GM19035 (cell line): ENCODE measurements around the gene URM1.
"Not testable (repeated sequence)": the region's sequence is repeated elsewhere in the genome, so short reads cannot be mapped to it uniquely, and the experiment has no call there.

Experiments
- ATAC-seq: cut with Tn5 transposase; IDR thresholded peaks from one replicate; pipeline ENCODE4 v1.9.1; 2021; ENCODE audit not compliant: unreplicated experiment

Gene URM1

GRCh38 chr9:128406848-128407391 lies 35.7 kb downstream of the URM1 start:
- no peak for ATAC-seq

DNA sequence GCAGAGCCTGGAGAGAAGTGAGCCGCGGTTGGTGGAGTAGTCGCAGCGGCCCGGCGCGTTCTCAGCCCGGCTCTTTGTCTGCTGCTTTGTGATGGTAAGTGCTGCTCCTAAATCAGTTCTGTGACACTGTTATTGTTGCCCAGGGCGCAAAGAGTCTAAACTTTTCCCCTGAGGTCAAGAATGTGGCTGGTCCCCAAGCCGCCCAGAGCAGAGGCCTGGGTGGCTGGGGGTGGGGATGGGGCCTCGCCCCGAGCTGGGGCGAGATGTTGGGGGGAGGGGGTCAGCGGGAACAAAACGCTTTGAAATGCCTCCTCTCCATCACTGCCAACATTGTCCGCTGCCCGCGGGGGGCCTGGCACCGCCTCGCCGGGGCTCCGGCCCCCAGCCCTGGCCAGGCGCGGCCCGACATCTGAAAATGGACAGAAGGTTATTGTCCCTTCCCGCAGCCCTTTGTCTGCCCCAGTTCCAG lies 37.8 kb downstream of the URM1 start:
- no peak for ATAC-seq

DNA sequence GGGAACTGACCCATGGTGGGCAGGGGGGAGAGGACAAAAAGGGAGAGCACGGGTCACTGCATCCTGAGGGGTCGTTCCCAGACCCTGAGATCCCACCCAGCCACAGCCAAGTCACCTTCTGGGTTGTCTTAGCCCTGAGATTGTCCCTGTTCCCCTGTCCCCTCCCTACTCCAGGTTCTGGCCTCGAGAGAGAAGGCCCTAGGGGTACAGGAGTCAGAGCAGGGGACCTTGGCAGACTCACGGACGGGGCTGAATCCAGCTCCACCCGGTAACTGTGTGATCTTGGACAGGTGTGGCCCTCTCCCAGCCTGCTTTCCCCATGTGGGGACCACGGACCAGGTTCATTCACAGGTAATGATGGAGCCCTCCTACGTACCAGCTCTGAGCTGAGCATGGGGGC lies 38.3 kb downstream of the URM1 start:
- no peak for ATAC-seq

- ATAC-seq: no peak
These were observed 38.8 kb downstream of the URM1 start for GRCh38 chr9:128409978-128410377.

DNA sequence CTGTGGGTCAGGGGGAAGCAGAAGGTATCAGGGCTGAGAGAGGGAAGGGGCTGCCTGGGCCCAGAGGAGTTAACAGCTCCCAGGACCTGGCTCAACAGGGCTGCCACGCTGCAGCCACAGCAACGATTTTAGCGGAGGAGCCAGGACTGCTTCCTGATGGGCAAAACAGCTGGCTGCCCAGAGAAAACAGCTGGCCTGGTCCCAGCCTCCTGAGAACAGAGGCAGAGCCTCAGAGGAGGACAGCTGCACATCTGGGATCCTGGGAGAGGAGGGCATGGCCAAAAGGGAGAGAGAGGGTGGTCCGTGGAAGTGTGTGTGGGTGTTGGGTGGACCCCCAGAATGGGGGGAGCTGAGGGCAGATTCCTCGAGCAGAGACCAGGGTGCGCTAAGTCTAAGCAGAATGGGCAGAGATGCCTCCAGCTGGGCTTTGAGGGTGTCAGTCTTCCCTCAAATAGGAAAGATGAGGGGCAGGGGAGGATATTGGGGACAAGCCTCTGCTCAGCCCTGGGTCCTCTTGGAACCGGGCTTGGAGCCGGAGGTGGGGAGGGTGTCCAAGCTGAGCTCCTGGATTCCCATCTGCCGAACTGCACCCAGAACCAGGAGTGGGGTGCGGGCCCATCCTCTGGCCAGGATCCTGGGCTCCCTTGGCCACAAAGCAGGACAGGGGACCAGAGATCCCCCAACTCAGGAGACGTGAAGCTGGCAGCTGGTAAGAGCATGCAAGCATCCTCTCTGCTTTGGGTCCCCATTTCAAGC lies 40.4 kb downstream of the URM1 start:
- ATAC-seq: no peak

DNA sequence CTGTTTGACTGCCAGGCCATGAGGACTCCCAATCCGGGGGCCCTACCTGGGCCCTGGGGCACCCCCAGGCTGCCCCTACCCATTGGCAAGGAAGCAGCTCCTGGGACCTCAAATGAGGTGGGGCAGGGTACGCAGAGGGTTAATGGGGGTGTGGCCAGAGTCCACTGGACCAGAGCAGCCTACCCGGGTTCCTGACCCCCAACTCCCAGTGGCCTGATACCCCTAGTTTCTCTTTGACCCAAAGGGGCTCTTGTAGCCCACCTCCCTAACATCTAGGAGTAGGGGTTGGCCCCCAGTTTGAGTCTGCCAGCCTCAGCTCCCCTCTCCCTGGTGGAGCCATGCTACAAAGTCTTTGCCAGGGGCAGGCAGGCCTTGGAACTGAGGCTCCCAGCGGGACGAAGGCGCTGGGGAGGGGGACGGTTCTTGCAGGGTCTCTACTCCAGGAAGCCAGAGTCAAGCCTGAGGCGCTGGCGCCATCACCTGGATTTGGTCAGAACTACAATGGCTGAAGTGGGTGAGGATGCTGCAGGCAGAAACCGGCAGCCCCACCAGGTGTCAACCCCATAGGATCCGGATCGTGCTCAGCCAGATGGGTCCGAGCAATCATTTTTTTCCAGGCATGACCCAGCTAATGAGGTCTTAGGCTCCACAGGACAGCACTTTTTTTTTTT lies 41.1 kb downstream of the URM1 start:
- no peak for ATAC-seq

- not testable (repeated sequence) for ATAC-seq
These were observed 42.6 kb downstream of the URM1 start for GRCh38 chr9:128413728-128414127.

- ATAC-seq: no peak
These were observed 43.3 kb downstream of the URM1 start for GRCh38 chr9:128414461-128414860.

DNA sequence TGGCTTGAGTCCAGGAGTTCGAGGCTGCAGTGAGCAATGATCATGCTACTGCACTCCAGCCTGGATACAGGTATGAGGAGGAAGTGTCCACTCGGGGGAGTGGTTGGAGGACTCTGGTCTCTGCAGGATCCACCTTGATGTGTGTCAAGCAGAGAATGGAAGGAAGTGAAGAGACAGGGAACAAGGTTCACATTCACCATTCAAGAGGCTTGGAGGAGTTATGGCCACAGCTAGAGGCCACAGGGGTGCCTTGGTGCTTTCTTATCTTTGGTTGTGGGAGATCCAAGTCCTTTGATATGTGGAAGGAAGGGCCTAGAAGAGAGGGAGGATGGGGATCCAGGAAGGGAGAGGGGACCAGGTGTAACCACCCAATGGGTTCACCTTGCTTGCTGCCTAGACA lies 44.1 kb downstream of the URM1 start:
- ATAC-seq: no peak

- no peak for ATAC-seq
These were observed 44.8 kb downstream of the URM1 start for GRCh38 chr9:128416014-128416413.

DNA sequence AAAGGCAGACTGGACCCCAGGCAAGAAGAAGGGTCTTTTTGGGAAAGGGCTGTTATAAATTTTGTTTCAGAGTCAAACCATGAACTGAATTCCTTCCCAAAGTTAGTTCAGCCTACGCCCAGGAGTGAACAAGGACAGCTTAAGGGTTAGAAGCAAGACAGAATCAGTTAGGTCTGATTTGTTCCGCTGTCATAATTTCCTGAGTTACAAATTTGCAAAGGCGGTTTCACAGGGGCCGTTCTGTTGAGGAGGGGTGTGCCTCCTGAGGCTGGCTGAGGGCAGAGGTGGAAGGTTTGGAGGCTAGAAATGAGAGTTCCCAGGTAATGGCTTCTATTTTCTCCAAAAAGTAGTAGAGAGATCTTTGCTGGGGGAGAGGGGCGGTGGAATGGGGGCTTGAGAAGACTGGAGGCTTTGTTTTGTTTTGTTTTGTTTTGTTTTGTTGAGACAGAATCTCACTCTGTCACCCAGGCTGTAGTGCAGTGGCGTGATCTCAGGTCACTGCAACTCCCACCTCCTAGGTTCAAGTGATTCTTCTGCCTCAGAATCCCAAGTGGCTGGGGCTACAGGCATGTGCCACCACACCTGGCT lies 45.4 kb downstream of the URM1 start:
- ATAC-seq: no peak

GRCh38 chr9:128419061-128419925 lies 48.1 kb downstream of the URM1 start:
- no peak for ATAC-seq

- peak; percentile 70 for ATAC-seq
These were observed 49.0 kb downstream of the URM1 start for GRCh38 chr9:128420060-128420650.

GRCh38 chr9:128420651-128421481 lies 49.7 kb downstream of the URM1 start, which contains the start of gene CERCAM:
TSS of gene CERCAM (plus strand) at chr9:128420857. CDS start at chr9:128420878, 21 bp downstream.
- peak; percentile 72 for ATAC-seq

GRCh38 chr9:128421482-128421996 lies 50.4 kb downstream of the URM1 start:
- ATAC-seq: no peak

- not testable (repeated sequence) for ATAC-seq
These were observed 51.0 kb downstream of the URM1 start for GRCh38 chr9:128422022-128422782.

- ATAC-seq: no peak
These were observed 51.6 kb downstream of the URM1 start for GRCh38 chr9:128422783-128423150.

DNA sequence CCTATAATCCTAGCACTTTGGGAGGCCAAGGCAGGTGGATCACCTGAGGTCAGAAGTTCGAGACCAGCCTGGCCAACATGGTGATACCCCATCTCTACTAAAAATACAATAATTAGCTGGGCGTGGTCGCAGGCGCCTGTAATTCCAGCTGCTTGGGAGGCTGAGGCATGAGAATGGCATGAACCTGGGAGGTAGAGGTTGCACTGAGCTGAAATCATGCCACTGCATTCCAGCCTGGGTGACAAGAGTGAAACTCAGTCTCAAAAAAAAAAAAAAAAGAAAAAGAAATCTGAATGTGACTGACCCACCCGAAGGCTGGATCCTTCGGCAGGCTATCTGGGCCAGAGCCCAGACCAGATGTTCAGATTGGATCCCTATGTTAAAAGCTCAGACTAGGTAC lies 52.2 kb downstream of the URM1 start:
- not testable (repeated sequence) for ATAC-seq
